Measurements from ENCODE around the gene OR14I1.
"Not testable (repeated sequence)": the region's sequence is repeated elsewhere in the genome, so short reads cannot be mapped to it uniquely, and the experiment has no call there.

OR14I1 gene

DNA sequence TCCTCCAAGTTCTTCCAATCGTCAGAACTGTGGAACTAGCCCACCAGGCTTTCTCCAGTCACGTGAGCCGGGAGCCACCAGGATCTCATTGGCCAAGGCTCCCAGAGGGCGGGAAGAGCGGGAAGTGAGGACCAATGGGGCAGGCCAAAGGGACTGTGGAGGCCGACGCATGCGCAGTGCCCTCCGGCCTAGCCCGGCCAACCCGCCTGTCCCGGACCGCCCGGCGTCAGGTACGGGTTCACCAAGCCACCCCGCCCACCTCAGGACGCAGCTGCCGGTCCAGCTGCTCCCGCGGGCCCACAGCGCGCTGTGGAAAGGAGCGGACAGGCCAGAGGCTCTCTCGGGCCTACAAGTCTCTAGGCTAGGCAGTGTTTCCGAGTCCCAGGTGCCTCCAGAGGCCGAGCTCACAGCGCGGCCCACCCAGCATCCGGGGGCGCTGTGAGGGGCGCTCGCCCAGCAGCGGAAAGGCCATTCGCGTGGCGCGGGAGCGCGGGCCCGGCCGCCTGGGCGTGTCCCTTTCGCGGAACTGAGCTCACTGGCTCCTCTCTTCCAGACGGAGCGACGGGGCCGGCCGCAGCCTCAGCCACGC is 10.9 kb downstream of the OR14I1 start:
- H3K4me3 ChIP-seq (ENCODE audit: low read length) = no peak overlapping the region

DNA sequence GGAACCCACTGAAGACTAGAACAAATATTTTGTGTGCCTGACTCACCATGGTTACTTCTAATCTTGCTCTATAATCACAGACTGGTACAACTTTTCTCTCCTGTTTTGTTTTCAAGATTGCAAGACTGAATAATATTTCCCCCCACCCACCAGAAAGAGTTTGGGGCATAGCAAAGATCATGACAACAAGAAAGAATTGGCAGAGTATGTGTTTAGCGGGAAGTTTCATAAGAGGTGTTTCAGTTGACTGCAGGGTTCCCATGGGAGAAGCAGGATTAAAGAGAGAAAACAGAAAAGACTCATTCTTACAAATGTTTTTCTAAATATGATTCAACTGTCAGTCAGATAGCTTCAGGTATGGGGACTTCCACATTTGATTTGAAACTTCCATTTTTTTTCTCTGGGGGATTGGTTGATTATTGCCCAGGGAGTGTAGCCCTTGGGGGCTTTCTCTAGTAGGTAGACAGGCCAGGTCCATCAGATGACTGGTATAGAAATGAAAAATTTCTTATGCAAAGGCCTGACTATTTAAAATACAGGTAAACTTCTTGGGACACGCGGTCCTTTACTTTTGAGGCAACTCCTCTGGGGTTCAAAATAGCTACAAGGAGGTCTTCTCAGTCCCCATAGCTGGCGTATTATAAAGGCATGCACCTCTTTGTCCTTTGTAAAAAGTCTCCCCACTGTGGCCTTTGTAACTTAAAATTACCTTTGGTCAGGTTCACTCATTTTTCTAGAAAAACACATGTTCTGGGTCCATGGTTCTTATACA is 13.9 kb downstream of the OR14I1 start:
- TF ChIP-seq, protein P1, sequence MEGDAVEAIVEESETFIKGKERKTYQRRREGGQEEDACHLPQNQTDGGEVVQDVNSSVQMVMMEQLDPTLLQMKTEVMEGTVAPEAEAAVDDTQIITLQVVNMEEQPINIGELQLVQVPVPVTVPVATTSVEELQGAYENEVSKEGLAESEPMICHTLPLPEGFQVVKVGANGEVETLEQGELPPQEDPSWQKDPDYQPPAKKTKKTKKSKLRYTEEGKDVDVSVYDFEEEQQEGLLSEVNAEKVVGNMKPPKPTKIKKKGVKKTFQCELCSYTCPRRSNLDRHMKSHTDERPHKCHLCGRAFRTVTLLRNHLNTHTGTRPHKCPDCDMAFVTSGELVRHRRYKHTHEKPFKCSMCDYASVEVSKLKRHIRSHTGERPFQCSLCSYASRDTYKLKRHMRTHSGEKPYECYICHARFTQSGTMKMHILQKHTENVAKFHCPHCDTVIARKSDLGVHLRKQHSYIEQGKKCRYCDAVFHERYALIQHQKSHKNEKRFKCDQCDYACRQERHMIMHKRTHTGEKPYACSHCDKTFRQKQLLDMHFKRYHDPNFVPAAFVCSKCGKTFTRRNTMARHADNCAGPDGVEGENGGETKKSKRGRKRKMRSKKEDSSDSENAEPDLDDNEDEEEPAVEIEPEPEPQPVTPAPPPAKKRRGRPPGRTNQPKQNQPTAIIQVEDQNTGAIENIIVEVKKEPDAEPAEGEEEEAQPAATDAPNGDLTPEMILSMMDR (IDR thresholded peaks at IDR 0.05; ENCODE audit: insufficient read depth, low read depth, low read length, missing control alignments) = no peak
- no peak overlapping the region for H3K4me3 ChIP-seq (ENCODE audit: low read length)
- no peak for DNase-seq (ENCODE audit: low read depth)

More for the DNA sequence above, 10.9 kb downstream of the OR14I1 start:
- TF ChIP-seq, protein P1 (IDR thresholded peaks at IDR 0.05; ENCODE audit: insufficient read depth, low read depth, low read length, missing control alignments) = no peak
- DNase-seq (ENCODE audit: low read depth) = no peak

- TF ChIP-seq, protein P1 (IDR thresholded peaks at IDR 0.05; ENCODE audit: insufficient read depth, low read depth, low read length, missing control alignments) = no peak
- H3K4me3 ChIP-seq (ENCODE audit: low read length) = no peak overlapping the region
- no peak for DNase-seq (ENCODE audit: low read depth)
These were observed 15.8 kb downstream of the OR14I1 start for GRCh38 chr1:248686815-248687214.

GRCh38 chr1:248681651-248682050 is 20.9 kb downstream of the OR14I1 start:
- DNase-seq (ENCODE audit: low read depth) = no peak
- TF ChIP-seq, protein P1 (IDR thresholded peaks at IDR 0.05; ENCODE audit: insufficient read depth, low read depth, low read length, missing control alignments) = no peak

DNA sequence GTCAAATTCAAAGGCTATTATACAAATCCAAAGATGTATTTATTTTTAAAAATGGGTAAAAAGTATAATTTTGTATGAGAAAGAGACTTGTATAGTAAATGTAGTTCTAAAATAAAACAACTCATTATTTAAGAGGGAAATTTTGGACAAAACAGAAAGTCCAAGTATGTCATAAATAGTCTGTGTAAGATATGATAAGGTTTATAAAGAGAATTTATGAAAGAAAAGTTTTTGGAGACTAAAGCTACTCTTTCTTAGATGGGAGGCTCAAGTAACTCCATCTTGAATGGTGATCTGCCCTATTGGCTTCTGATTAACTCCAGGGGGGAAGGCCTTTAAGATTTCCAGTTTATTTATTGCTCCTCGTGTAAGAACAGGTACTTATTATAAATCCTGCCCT is 32.6 kb downstream of the OR14I1 start:
- TF ChIP-seq, protein P1 (IDR thresholded peaks at IDR 0.05; ENCODE audit: insufficient read depth, low read depth, low read length, missing control alignments) = no peak
- H3K4me3 ChIP-seq (ENCODE audit: low read length) = no peak overlapping the region
- DNase-seq (ENCODE audit: low read depth) = no peak

More at GRCh38 chr1:248681651-248682050, 20.9 kb downstream of the OR14I1 start:
- H3K4me3 ChIP-seq (ENCODE audit: low read length) = no peak overlapping the region

GRCh38 chr1:248663453-248664328 is 38.9 kb downstream of the OR14I1 start:
- not testable (repeated sequence) for H3K4me3 ChIP-seq (ENCODE audit: low read length); DNase-seq (ENCODE audit: low read depth)

DNA sequence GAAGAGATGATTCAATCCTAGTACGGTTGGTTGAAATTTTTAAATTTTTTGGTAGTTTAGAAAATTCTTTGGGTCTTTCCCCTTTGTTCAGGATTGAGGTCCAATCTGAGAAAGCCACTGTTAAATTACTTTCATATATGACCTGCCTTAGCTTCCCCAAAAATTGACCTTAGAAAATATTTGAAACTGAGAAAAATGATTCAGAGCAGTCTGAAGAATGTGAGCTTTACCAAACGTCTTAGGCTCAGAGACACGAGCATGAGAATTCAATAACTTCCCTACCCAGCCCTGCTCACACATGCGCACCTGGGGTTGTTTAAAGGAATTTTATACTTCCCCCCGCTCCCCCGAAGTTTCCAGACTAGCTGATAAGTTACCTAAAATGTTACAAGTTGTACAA is 45.8 kb downstream of the OR14I1 start:
- not testable (repeated sequence) for DNase-seq (ENCODE audit: low read depth); H3K4me3 ChIP-seq (ENCODE audit: low read length)

- H3K4me3 ChIP-seq (ENCODE audit: low read length); DNase-seq (ENCODE audit: low read depth): not testable (repeated sequence)
These were observed 47.2 kb downstream of the OR14I1 start, which contains the start of gene OR2T27 for GRCh38 chr1:248655354-248655753. OR2T27 (minus strand) TSS chr1:248655528; CDS start chr1:248650884, 4,644 bp downstream.

Data from epithelial cell of esophagus (primary cell).